Measurements from ENCODE around the gene BCAR3. TPM values are rescaled to one million over a fixed set of nuclear protein-coding genes. Genes with fewer than 3 reads are reported as not detected.

BCAR3 gene
- polyA plus RNA-seq, 2 of the 4 experiments (the other 2 are of a cell fraction): 31.6 to 33.4 TPM

- no peak overlapping the region; a peak in 1 of 6 replicates for H3K27ac ChIP-seq
- ATAC-seq: no peak
- ChIA-PET CTCF (no interaction called here), POLR2A (no interaction called here)
- FAIRE-seq: no peak
- no peaks in the 10 kb centered on the region for H3K9me3 ChIP-seq
- no peak for DNase-seq (ENCODE audit: low read depth in 1 of 2, low spot score in 1 of 2)
- no peaks in the 10 kb centered on the region for H3K4me1 ChIP-seq
- H3K4me3 ChIP-seq: no peak overlapping the region
- no peak overlapping the region for H3K4me2 ChIP-seq
- 96% methylated on average over 4 of the region's 4 CpGs for WGBS (ENCODE audit: missing lambda C conversion rate)
- TF ChIP-seq, protein P1, sequence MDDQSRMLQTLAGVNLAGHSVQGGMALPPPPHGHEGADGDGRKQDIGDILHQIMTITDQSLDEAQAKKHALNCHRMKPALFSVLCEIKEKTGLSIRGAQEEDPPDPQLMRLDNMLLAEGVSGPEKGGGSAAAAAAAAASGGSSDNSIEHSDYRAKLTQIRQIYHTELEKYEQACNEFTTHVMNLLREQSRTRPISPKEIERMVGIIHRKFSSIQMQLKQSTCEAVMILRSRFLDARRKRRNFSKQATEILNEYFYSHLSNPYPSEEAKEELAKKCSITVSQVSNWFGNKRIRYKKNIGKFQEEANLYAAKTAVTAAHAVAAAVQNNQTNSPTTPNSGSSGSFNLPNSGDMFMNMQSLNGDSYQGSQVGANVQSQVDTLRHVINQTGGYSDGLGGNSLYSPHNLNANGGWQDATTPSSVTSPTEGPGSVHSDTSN (IDR thresholded peaks at IDR 0.05): no peak
- no peak for TF ChIP-seq TFCP2L1 (CRISPR knock-in tag; IDR thresholded peaks at IDR 0.05)
- TF ChIP-seq HOXB13 (CRISPR knock-in tag; IDR thresholded peaks at IDR 0.05; ENCODE audit: low read depth): no peak
Observed at GRCh38 chr1:93729906-93730305, 48.3 kb upstream of the BCAR3 start.

GRCh38 chr1:93729502-93729901 is 47.9 kb upstream of the BCAR3 start:
- Histone ChIP-seq H3K4me3 (no peak overlapping the region), H3K4me2 (no peak overlapping the region), H3K27ac (no peak overlapping the region), H3K4me1 (no peaks in the 10 kb centered on the region), H3K9me3 (no peaks in the 10 kb centered on the region)
- no peak for DNase-seq (ENCODE audit: low read depth in 1 of 2, low spot score in 1 of 2)
- POLR2A ChIA-PET: no interaction called here
- FAIRE-seq: no peak
- CTCF ChIA-PET: no interaction called here
- no peak for ATAC-seq
- WGBS (ENCODE audit: missing lambda C conversion rate): 90% methylated on average over 3 of the region's 4 CpGs
- TF ChIP-seq HDAC2 (IDR thresholded peaks at IDR 0.05): no peak
- no peak for TF ChIP-seq ZNF302 (CRISPR knock-in tag; IDR thresholded peaks at IDR 0.05)
- TF ChIP-seq, protein P2, sequence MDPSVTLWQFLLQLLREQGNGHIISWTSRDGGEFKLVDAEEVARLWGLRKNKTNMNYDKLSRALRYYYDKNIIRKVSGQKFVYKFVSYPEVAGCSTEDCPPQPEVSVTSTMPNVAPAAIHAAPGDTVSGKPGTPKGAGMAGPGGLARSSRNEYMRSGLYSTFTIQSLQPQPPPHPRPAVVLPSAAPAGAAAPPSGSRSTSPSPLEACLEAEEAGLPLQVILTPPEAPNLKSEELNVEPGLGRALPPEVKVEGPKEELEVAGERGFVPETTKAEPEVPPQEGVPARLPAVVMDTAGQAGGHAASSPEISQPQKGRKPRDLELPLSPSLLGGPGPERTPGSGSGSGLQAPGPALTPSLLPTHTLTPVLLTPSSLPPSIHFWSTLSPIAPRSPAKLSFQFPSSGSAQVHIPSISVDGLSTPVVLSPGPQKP (IDR thresholded peaks at IDR 0.05; ENCODE audit: low read depth, low read length): no peak
- TF ChIP-seq, protein P3, sequence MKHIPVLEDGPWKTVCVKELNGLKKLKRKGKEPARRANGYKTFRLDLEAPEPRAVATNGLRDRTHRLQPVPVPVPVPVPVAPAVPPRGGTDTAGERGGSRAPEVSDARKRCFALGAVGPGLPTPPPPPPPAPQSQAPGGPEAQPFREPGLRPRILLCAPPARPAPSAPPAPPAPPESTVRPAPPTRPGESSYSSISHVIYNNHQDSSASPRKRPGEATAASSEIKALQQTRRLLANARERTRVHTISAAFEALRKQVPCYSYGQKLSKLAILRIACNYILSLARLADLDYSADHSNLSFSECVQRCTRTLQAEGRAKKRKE (CRISPR knock-in tag; IDR thresholded peaks at IDR 0.05; ENCODE audit: low read depth): no peak
- no peak for TF ChIP-seq EHMT2 (IDR thresholded peaks at IDR 0.05; ENCODE audit: low read depth)
- TF ChIP-seq MAZ (IDR thresholded peaks at IDR 0.05; ENCODE audit: borderline replicate concordance, low read depth, low read length): no peak
- TF ChIP-seq CTCF (IDR thresholded peaks at IDR 0.05): no peak
- no peak for TF ChIP-seq NR3C1 (IDR thresholded peaks at IDR 0.05)
- TF ChIP-seq KDM5A (IDR thresholded peaks at IDR 0.05): no peak
- no peak for TF ChIP-seq CHD4 (IDR thresholded peaks at IDR 0.05; ENCODE audit: borderline replicate concordance)
- no peak for TF ChIP-seq NFE2L2 (conservative IDR thresholded peaks at IDR 0.05; ENCODE audit: low read length)
- TF ChIP-seq POLR2A (IDR thresholded peaks at IDR 0.05; ENCODE audit: low read length): no peak

DNA sequence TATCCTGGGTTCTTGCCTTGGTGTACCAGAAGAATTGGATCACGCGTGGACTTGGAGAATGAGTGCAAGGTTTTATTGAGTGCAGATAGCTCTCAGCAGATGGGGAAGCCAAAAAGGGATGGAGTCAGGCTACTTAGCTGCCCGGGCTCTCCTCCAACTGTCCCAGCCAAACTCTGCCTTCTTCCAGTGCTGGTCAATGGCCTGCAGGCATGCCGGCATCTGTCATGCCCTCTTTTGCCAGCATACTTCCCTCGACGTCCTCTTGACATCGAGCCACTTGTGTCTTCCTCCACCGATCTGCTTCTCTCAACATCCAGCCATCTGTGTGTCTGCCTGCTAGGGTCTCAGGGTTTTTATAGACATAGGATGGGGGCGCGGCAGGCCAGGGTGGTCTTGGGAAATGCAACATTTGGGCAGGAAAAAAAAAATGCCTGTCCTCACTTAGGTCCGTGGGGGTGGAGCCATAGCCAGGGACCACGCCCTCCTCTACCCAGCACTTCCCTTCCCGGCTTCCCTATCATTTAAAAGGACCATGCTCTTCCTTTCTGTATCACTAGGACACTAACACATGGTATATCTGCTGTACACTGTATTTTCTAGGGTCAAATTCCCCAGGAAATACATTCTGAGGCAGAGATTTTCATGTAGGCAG is 47.0 kb upstream of the BCAR3 start:
- Histone ChIP-seq H3K4me1 (no peaks in the 10 kb centered on the region), H3K27ac (no peak overlapping the region), H3K9me3 (no peaks in the 10 kb centered on the region), H3K4me3 (no peak overlapping the region), H3K4me2 (no peak overlapping the region)
- ChIA-PET CTCF (no interaction called here), POLR2A (no interaction called here)
- no peak for ATAC-seq
- DNase-seq (ENCODE audit: low read depth in 1 of 2, low spot score in 1 of 2): no peak
- WGBS (ENCODE audit: missing lambda C conversion rate): 90% methylated on average over 13 of the region's 13 CpGs
- no peak for TF ChIP-seq HOXB5 (CRISPR knock-in tag; IDR thresholded peaks at IDR 0.05)
- TF ChIP-seq FOSB (CRISPR knock-in tag; IDR thresholded peaks at IDR 0.05): no peak
- TF ChIP-seq ZSCAN20 (CRISPR knock-in tag; IDR thresholded peaks at IDR 0.05): no peak
- TF ChIP-seq RFX5 (IDR thresholded peaks at IDR 0.05): no peak
- no peak for TF ChIP-seq TFCP2L1 (CRISPR knock-in tag; IDR thresholded peaks at IDR 0.05)
- TF ChIP-seq MAZ (IDR thresholded peaks at IDR 0.05; ENCODE audit: borderline replicate concordance, low read depth, low read length): no peak
- TF ChIP-seq EHMT2 (IDR thresholded peaks at IDR 0.05; ENCODE audit: low read depth): no peak
- TF ChIP-seq, protein P4, sequence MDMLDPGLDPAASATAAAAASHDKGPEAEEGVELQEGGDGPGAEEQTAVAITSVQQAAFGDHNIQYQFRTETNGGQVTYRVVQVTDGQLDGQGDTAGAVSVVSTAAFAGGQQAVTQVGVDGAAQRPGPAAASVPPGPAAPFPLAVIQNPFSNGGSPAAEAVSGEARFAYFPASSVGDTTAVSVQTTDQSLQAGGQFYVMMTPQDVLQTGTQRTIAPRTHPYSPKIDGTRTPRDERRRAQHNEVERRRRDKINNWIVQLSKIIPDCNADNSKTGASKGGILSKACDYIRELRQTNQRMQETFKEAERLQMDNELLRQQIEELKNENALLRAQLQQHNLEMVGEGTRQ (IDR thresholded peaks at IDR 0.05): no peak
- TF ChIP-seq CTCF (IDR thresholded peaks at IDR 0.05): no peak
- TF ChIP-seq MAFK (IDR thresholded peaks at IDR 0.05; ENCODE audit: partially characterized antibody): no peak
- FAIRE-seq: no peak

Measured in A549 (cell line).